Central memory CD8-positive, alpha-beta T cell (primary cell): Measurements from ENCODE around the gene HSFX2.
"Not testable (repeated sequence)": the region's sequence is repeated elsewhere in the genome, so short reads cannot be mapped to it uniquely, and the experiment has no call there.

Source experiments
- ATAC-seq: fragments of 150-1000 bp; cut with Tn5 transposase; replicated peaks from 2 replicates; pipeline ENCODE4 v1.10.0; 2022; ENCODE audit warnings: mild to moderate bottlenecking, moderate FRiP score, moderate number of reproducible peaks; ENCODE audit not compliant: poor library complexity, severe bottlenecking; ENCODE audit errors: extremely low read depth
- DNase-seq, 2 donors: peaks; one replicate each; pipeline ENCODE4 v3.0.0; 2021; ENCODE audit warnings: low spot score in 2 of 2
- H3K27ac Mint-ChIP-seq: one replicate; pipeline ENCODE4 v1.8.0; 2022; ENCODE audit warnings: low read depth, mild to moderate bottlenecking, moderate library complexity, mixed read lengths
- H3K27me3 Mint-ChIP-seq: one replicate; pipeline ENCODE4 v1.8.0; 2022; ENCODE audit warnings: mixed read lengths
- H3K36me3 Mint-ChIP-seq: one replicate; pipeline ENCODE4 v1.8.0; 2022; ENCODE audit warnings: mild to moderate bottlenecking, moderate library complexity, mixed read lengths; ENCODE audit not compliant: insufficient read depth
- H3K4me1 Mint-ChIP-seq: one replicate; pipeline ENCODE4 v1.8.0; 2022; ENCODE audit warnings: mixed read lengths
- H3K4me3 Mint-ChIP-seq: one replicate; pipeline ENCODE4 v1.8.0; 2022; ENCODE audit warnings: mild to moderate bottlenecking, moderate library complexity, mixed read lengths
- H3K9me3 Mint-ChIP-seq: one replicate; pipeline ENCODE4 v1.8.0; 2022; ENCODE audit warnings: mixed read lengths

HSFX2 gene

DNA sequence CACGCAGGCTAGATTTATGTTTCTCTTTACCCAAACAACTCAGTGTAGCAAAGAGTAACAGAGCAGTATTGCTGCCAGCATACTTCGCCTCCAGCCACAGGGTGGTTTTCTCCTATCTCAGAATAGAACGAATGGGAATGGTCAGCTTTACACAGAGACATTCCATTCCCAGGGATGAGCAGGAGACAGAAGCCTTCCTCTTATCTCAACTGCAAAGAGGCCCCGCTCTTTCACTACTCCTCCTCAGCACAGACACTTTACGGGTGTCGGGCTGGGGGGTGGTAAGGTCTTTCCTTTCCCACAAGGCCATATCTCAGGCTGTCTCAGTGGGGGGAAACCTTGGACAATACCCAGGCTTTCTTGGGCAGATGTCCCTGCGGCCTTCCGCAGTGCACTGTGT, 31.7 kb upstream of the HSFX2 start:
- H3K9me3 Mint-ChIP-seq, H3K36me3 Mint-ChIP-seq, H3K4me3 Mint-ChIP-seq, ATAC-seq, H3K27me3 Mint-ChIP-seq, H3K27ac Mint-ChIP-seq, DNase-seq: not testable (repeated sequence)
- peaks cover 53% of the 10 kb centered on the region for H3K4me1 Mint-ChIP-seq

DNA sequence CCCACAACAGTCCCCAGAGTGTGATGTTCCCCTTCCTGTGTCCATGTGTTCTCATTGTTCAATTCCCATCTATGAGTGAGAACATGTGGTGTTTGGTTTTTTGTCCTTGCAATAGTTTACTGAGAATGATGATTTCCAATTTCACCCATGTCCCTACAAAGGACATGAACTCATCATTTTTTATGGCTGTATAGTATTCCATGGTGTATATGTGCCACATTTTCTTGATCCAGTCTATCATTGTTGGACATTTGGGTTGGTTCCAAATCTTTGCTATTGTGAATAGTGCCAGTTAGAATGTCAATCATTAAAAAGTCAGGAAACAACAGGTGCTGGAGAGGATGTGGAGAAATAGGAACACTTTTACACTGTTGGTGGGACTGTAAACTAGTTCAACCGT, 24.5 kb upstream of the HSFX2 start:
- not testable (repeated sequence) for H3K9me3 Mint-ChIP-seq, ATAC-seq, H3K27ac Mint-ChIP-seq, H3K27me3 Mint-ChIP-seq, H3K4me3 Mint-ChIP-seq, DNase-seq, H3K36me3 Mint-ChIP-seq
- peaks cover 17% of the 10 kb centered on the region for H3K4me1 Mint-ChIP-seq

DNA sequence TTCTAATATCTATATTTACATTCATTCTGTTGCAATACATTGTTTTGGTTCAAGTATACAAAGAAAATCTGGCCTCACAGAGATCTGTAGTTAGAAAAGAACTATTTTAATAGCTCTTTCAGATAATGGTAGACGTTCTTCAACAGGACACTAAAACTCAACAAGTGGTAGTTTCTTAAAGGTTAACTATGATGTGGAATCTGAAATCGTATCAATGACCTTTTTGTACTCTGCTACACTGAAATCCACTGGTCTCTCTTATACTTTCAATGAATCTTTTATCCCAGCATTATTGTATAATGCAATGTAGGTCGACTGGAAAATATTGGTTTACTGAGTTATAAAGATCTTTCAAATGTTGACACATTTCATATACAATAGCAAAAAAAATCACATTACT, 23.8 kb upstream of the HSFX2 start:
- Mint-ChIP-seq H3K36me3 (no peaks in the 10 kb centered on the region), H3K4me3 (no peak overlapping the region), H3K4me1 (peaks cover 23% of the 10 kb centered on the region), H3K9me3 (no peaks in the 10 kb centered on the region), H3K27ac (no peak overlapping the region), H3K27me3 (no peaks in the 10 kb centered on the region)
- no peak for ATAC-seq
- DNase-seq, result no peak

DNA sequence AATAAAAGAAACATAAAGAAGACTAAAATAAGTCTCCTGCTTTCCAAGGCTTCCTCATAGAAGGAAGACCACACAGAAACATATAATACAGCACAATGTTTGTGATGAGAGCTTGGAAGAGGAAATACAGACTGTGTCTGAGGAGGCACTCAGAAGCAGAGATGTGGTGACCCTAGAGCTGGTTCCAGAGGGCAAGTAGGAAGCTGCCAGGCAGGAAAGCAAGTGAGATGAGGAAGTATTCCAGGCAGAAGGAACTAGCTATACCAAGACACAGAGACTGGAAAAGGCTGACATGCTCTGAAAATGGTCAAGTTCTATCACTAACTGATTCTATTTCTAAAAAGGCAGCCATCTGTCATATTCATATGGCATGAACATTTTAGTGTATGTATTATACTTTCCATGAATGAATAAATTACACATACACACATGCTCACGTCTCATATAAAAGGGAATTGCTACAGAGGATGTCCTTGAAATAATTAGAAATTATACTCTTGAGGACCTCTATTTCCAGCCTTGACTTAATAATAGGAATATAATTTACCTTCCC, 16.6 kb upstream of the HSFX2 start:
- Mint-ChIP-seq H3K4me3 (no peak overlapping the region), H3K4me1 (peaks cover 20% of the 10 kb centered on the region), H3K27me3 (no peaks in the 10 kb centered on the region), H3K9me3 (no peaks in the 10 kb centered on the region), H3K27ac (no peak overlapping the region), H3K36me3 (peaks cover 5% of the 10 kb centered on the region)
- no peak for ATAC-seq
- DNase-seq, result no peak

DNA sequence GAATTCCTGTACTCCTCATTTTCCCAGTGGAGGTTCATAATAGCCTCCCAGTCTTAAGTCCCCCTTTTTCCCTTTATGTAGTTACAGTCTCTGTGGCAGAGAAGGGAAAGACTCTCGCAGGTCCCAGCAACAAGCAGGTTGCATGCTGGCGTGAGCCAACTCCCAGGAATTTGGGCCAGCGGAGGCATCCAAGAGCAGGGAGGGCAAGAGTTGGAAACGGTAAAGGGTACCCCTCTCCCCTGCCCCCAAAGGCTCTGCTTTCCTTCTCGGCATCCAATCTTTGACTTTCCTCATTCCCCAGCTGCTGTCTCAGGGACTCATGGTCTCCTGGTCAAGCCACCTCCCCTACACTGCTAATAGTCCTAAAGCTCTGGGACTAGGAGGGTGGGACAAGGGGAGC, 15.4 kb upstream of the HSFX2 start:
- no peak for ATAC-seq
- no peak for DNase-seq
- no peak overlapping the region for H3K27ac Mint-ChIP-seq
- H3K27me3 Mint-ChIP-seq, result no peaks in the 10 kb centered on the region
- peaks cover 28% of the 10 kb centered on the region for H3K4me1 Mint-ChIP-seq
- H3K4me3 Mint-ChIP-seq, result no peak overlapping the region
- H3K36me3 Mint-ChIP-seq, result peaks cover 5% of the 10 kb centered on the region
- no peaks in the 10 kb centered on the region for H3K9me3 Mint-ChIP-seq

DNA sequence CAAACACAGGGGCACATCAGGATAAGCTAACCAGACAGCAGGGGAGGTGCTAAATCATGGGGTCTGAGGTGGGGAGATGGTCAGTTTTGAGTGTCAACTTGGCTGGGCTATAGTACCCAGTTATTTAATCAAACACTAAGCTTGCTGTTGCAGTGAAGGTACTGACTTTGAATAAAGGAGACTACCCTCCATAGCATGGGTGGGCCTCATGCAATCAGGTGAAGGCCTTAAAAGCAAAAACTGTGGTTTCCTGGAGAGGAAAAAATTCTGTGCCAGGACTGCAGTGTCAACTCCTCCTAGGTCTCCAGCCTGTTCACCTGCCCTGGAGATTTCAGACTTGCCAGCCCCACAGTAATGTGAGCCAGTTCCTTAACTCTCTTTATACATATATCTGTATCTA, 12.6 kb upstream of the HSFX2 start:
- H3K36me3 Mint-ChIP-seq, result peaks cover 10% of the 10 kb centered on the region
- no peaks in the 10 kb centered on the region for H3K27me3 Mint-ChIP-seq
- H3K9me3 Mint-ChIP-seq, result no peaks in the 10 kb centered on the region
- no peak for DNase-seq
- H3K4me3 Mint-ChIP-seq, result no peak overlapping the region
- H3K27ac Mint-ChIP-seq, result no peak overlapping the region
- no peak for ATAC-seq
- peaks cover 17% of the 10 kb centered on the region for H3K4me1 Mint-ChIP-seq

DNA sequence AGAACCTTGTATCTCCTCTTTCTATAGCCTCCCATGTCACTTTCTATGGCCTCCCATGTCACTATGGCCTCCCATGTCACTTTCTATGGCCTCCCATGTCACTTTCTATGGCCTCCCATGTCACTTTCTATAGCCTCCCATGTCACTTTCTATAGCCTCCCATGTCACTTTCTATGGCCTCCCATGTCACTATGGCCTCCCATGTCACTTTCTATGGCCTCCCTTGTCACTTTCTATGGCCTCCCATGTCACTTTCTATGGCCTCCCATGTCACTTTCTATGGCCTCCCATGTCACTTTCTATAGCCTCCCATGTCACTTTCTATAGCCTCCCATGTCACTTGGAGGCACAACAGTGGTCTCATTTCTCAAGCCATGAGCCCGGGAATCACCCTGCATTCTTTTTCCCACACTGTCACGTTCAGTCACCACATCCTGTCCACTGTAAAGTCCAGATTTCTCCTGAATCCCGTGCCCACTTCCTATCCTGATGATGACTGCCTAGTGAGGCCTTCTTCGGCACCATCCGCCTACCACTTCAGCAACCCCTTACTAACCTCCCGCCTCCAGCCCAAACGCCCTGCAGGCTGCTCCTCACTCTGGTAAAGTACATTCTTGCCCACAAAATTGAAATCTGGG, 10.3 kb upstream of the HSFX2 start:
- H3K27ac Mint-ChIP-seq, DNase-seq, H3K9me3 Mint-ChIP-seq, H3K4me1 Mint-ChIP-seq, ATAC-seq, H3K4me3 Mint-ChIP-seq, H3K27me3 Mint-ChIP-seq, H3K36me3 Mint-ChIP-seq: not testable (repeated sequence)

DNA sequence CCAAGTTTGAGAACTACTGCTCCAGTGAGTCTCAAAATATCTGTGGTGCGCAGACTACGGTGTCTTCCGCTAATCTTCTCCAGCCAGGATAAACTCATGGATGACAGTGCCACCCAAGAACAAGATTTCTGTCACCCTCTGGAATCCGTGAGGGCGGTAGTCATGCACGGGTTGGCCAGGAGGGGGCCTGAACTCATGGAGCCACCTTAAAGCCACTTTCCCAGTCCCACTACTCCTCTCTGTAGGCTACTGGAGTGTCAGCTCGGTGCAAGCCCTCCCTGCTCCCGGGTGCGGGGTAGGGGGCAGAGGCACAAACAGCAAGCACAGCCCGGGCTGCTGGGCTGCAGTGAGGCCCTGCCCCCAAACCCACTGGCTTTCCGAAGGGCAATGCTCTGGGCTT, 3.5 kb upstream of the HSFX2 start:
- not testable (repeated sequence) for DNase-seq, H3K4me1 Mint-ChIP-seq, H3K9me3 Mint-ChIP-seq, H3K27ac Mint-ChIP-seq, H3K36me3 Mint-ChIP-seq, H3K4me3 Mint-ChIP-seq, H3K27me3 Mint-ChIP-seq, ATAC-seq

DNA sequence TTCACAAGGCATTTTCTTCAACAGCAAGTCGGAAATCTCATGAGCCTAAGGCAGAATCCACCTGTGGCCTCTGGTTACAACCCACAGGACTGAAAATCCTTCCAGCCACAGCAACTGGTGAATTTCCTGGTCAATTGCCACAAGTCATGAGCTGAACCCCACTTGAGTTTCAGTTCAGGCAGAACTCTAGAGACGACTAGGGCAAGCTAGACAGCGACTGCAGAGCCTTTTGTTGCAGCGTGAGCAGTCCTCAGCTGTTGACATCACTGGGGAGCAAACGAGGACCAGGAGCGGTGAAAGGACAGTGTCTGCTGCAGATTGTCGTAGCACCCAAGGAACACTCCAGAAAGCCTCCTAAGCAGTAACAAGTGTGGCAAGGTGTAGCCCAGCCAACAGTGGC, 829 bp upstream of the HSFX2 start:
- not testable (repeated sequence) for H3K4me3 Mint-ChIP-seq, H3K36me3 Mint-ChIP-seq, H3K27ac Mint-ChIP-seq, H3K9me3 Mint-ChIP-seq, DNase-seq, ATAC-seq, H3K27me3 Mint-ChIP-seq, H3K4me1 Mint-ChIP-seq

DNA sequence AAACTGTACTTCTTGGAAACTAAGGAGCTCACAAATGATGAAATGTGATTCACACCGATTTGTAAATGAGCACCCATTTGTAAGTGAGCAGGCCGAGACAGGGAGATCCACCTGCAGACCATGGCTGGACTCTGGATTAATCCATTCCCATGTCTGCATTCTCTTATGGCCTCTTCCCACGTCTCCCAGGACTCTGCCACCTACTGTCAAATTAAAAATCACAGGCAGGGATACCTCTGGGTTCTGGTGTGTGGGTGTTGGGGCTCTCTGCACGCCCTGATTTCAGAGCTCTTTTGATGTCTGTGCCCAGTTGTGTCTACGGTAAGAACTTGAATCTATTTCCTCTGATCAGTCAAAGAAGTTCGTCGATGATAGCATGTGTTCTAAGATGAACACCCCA, 4.1 kb downstream of the HSFX2 start:
- not testable (repeated sequence) for H3K9me3 Mint-ChIP-seq, H3K4me1 Mint-ChIP-seq, H3K4me3 Mint-ChIP-seq, H3K27ac Mint-ChIP-seq, DNase-seq, H3K36me3 Mint-ChIP-seq, H3K27me3 Mint-ChIP-seq, ATAC-seq

DNA sequence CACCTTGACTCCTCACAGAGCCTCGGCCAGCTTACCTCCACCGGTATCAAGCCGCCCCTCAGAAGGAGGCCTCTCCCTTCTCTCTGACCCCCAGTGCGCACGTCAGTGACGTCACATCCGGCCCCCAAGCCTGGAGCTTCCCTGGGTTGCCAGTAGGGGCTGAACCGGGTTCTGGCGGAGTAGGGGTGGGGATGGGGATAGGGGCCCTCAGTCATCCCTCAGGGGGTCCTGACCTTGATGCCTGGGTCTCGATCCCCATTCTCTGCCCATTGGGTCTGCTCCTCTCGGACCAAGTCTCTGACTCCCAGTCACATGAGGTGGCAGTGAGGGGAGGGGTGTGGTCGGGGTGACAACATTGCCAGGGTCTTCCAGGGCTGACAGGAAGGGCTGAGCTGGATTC, 7.8 kb downstream of the HSFX2 start, which contains the start of gene MAGEA9B:
Gene MAGEA9B (minus strand): TSS at position 101 of the 400 bp plus-strand sequence. CDS start 4,280 bp downstream, outside the sequence.
- H3K36me3 Mint-ChIP-seq, H3K27me3 Mint-ChIP-seq, ATAC-seq, H3K4me1 Mint-ChIP-seq, DNase-seq, H3K4me3 Mint-ChIP-seq, H3K27ac Mint-ChIP-seq, H3K9me3 Mint-ChIP-seq: not testable (repeated sequence)

DNA sequence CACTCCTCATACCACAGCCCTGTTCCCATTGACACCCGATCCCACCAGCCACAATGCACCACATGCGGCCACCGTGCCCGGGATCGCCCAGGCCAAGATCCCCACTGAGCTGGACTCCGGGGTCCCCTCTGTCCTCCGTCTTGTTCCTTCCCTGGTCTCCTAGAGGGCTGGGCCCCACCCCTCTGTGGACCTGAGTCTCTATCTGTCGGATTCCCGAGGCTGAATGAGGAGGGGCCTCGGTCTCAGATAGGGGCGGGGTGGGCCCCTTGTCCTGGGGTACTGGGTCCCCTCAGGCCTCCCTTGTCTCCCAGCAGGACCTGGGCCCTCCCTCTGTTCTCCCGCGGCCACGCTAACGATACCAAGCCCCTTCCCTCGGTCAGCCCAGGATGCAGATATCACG, 9.5 kb downstream of the HSFX2 start:
- H3K27me3 Mint-ChIP-seq, H3K36me3 Mint-ChIP-seq, H3K4me1 Mint-ChIP-seq, ATAC-seq, DNase-seq, H3K9me3 Mint-ChIP-seq, H3K27ac Mint-ChIP-seq, H3K4me3 Mint-ChIP-seq: not testable (repeated sequence)

DNA sequence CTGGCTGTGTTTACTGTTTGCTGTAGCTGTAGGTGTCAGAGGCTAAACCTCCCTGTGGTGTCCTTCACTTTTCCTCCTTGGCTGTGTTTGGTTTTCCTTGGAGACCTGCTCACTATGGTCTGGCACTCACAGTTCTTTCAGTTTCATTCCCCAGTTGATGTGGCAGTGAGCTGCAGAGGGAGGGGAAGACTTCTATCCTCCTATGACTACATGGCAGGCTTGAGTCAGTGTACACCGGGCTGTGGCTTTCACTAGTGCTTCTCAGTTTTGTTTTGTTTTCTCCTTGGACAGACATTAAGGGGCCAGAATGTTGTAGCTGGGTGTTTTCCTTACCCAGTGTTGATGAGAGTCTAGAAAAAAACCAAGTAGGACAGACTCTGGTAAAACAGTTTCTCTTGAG, 21.7 kb downstream of the HSFX2 start:
- not testable (repeated sequence) for H3K36me3 Mint-ChIP-seq
- ATAC-seq, result peak; percentile 72

More for the DNA sequence above, 21.7 kb downstream of the HSFX2 start:
- not testable (repeated sequence) for H3K4me1 Mint-ChIP-seq, DNase-seq, H3K27ac Mint-ChIP-seq, H3K9me3 Mint-ChIP-seq, H3K4me3 Mint-ChIP-seq, H3K27me3 Mint-ChIP-seq
